Measurements from ENCODE around the gene TEX2. TPM values are rescaled to one million over a fixed set of nuclear protein-coding genes. Genes with fewer than 3 reads are reported as not detected.

TEX2 gene
- total RNA-seq, 1 experiment from 2014 or later, result 27.9 TPM

GRCh38 chr17:64126918-64127317 lies 136.1 kb downstream of the TEX2 start:
- Histone ChIP-seq H3K36me3 (ENCODE audit: low read depth) (peaks cover 9% of the 10 kb centered on the region; the same call in 1 of the 2 replicates), H3K4me1 (replicated peaks; ENCODE audit: insufficient read depth) (peaks cover 29% of the 10 kb centered on the region), H4K20me1 (ENCODE audit: insufficient read depth) (peaks cover 9% of the 10 kb centered on the region; the same call in 1 of the 2 replicates), H3F3A (ENCODE audit: insufficient read depth, low read depth) (peaks cover 9% of the 10 kb centered on the region; the same call in 1 of the 2 replicates), H3K27ac (0 out of 2 replicates have a peak overlapping the region, but pooled peaks have one; percentile 9), H3K9me3 (ENCODE audit: insufficient read depth, low read depth) (no peaks in the 10 kb centered on the region), H2AFZ (no peak overlapping the region), H3K9me2 (ENCODE audit: insufficient read depth) (no peaks in the 10 kb centered on the region), H3K4me3 (no peak overlapping the region), H3K27me3 (ENCODE audit: insufficient read depth, low read depth) (no peaks in the 10 kb centered on the region), H3K79me2 (ENCODE audit: low read depth) (peaks cover 76% of the 10 kb centered on the region), H3K4me2 (peak overlapping the region; percentile 92)
- ChIA-PET CTCF (interaction anchor here (0.6 kb wide), 1 partner anchor 71 kb away, joined by 3 read pairs; no protein-coding TSS in a partner anchor), POLR2A (ENCODE audit: unreplicated experiment) (no interaction called here)
- intact Hi-C loops (cut with micrococcal nuclease; ENCODE audit: unreplicated experiment), result no loop called here
- DNase-seq, result no peak
- no TSS peak for BruUV-seq (replicated peaks)
- TF ChIP-seq CTCF (conservative IDR thresholded peaks at IDR 0.05) (no peak), EZH2 (IDR thresholded peaks at IDR 0.05; ENCODE audit: low read depth) (no peak)

- no peaks in the 10 kb centered on the region for H3K9me2 ChIP-seq (ENCODE audit: insufficient read depth)
- peak overlapping the region; percentile 92 for H3K4me2 ChIP-seq
- peaks cover 29% of the 10 kb centered on the region for H3K4me1 ChIP-seq (replicated peaks; ENCODE audit: insufficient read depth)
- peaks cover 85% of the 10 kb centered on the region for H3K79me2 ChIP-seq (ENCODE audit: low read depth)
- H3F3A ChIP-seq (ENCODE audit: insufficient read depth, low read depth), result peaks cover 5% of the 10 kb centered on the region; the same call in 1 of the 2 replicates
- no TSS peak for BruUV-seq (replicated peaks)
- H4K20me1 ChIP-seq (ENCODE audit: insufficient read depth), result peaks cover 9% of the 10 kb centered on the region; the same call in 1 of the 2 replicates
- CTCF ChIA-PET, result interaction anchor here (0.6 kb wide), 1 partner anchor 156 kb away, joined by 3 read pairs; no protein-coding TSS in a partner anchor
- no peaks in the 10 kb centered on the region for H3K27me3 ChIP-seq (ENCODE audit: insufficient read depth, low read depth)
- no peaks in the 10 kb centered on the region for H3K9me3 ChIP-seq (ENCODE audit: insufficient read depth, low read depth)
- POLR2A ChIA-PET (ENCODE audit: unreplicated experiment), result interaction anchor here (0.7 kb wide), 1 partner anchor 10 kb away, joined by 5 read pairs; no protein-coding TSS in a partner anchor
- no peak overlapping the region for H3K27ac ChIP-seq
- TF ChIP-seq EZH2 (IDR thresholded peaks at IDR 0.05; ENCODE audit: low read depth), result no peak
- no peak for TF ChIP-seq CTCF (conservative IDR thresholded peaks at IDR 0.05)
- intact Hi-C loops (cut with micrococcal nuclease; ENCODE audit: unreplicated experiment), result no loop called here
- no peak overlapping the region for H2AFZ ChIP-seq
- no peak overlapping the region for H3K4me3 ChIP-seq
- DNase-seq, result no peak
- H3K36me3 ChIP-seq (ENCODE audit: low read depth), result peaks cover 12% of the 10 kb centered on the region; the same call in 1 of the 2 replicates
Measured at GRCh38 chr17:64125937-64126336, 137.1 kb downstream of the TEX2 start.

GRCh38 chr17:64124609-64125008 lies 138.5 kb downstream of the TEX2 start:
- Histone ChIP-seq H3K36me3 (ENCODE audit: low read depth) (peaks cover 12% of the 10 kb centered on the region; the same call in 1 of the 2 replicates), H3F3A (ENCODE audit: insufficient read depth, low read depth) (peaks cover 5% of the 10 kb centered on the region; the same call in 1 of the 2 replicates), H3K4me3 (no peak overlapping the region), H3K27me3 (ENCODE audit: insufficient read depth, low read depth) (no peaks in the 10 kb centered on the region), H3K9me2 (ENCODE audit: insufficient read depth) (no peaks in the 10 kb centered on the region), H4K20me1 (ENCODE audit: insufficient read depth) (peaks cover 9% of the 10 kb centered on the region; the same call in 1 of the 2 replicates), H2AFZ (no peak overlapping the region), H3K79me2 (ENCODE audit: low read depth) (peaks cover 98% of the 10 kb centered on the region), H3K27ac (no peak overlapping the region), H3K4me1 (replicated peaks; ENCODE audit: insufficient read depth) (peaks cover 29% of the 10 kb centered on the region), H3K4me2 (no peak overlapping the region), H3K9me3 (ENCODE audit: insufficient read depth, low read depth) (no peaks in the 10 kb centered on the region)
- CTCF ChIA-PET, result no interaction called here
- intact Hi-C loops (cut with micrococcal nuclease; ENCODE audit: unreplicated experiment), result no loop called here
- no peak for DNase-seq
- TF ChIP-seq EZH2 (IDR thresholded peaks at IDR 0.05; ENCODE audit: low read depth), result no peak
- no peak for TF ChIP-seq CTCF (conservative IDR thresholded peaks at IDR 0.05)
- POLR2A ChIA-PET (ENCODE audit: unreplicated experiment), result no interaction called here
- BruUV-seq (replicated peaks), result no TSS peak

Measured in PC-9 (cell line).